B cell (primary cell): ENCODE measurements around the gene B9D2. TPM values are rescaled to one million over a fixed set of nuclear protein-coding genes. Genes with fewer than 3 reads are reported as not detected.
A peak's percentile ranks its signal among the peaks of the same experiment; 100 is the strongest.

Experiments
- ATAC-seq: fragments of 200-7000 bp; cut with Tn5 transposase; one replicate; pipeline ENCODE4 v1.10.0; 2021; ENCODE audit warnings: low read depth, mild to moderate bottlenecking, moderate number of reproducible peaks, moderate library complexity
- CTCF ChIA-PET: fragments of 350-600 bp; sonication (Branson Sonifier 250); formaldehyde crosslinking; loops from one replicate; lab custom pipeline; 2021; ENCODE audit warnings: antibody characterized with exemption, inconsistent platforms; lab: Charles Lee
- POLR2A ChIA-PET: fragments of 350-600 bp; sonication (Branson Sonifier 250); formaldehyde crosslinking; loops from one replicate; lab custom pipeline; 2021; ENCODE audit warnings: antibody characterized with exemption; lab: Charles Lee
- DNase-seq: peaks from one replicate; pipeline ENCODE4 v3.0.0; 2013
- H2AFZ ChIP-seq: 2 replicates; pipeline ENCODE4 v1.6.1; 2012; ENCODE audit warnings: mild to moderate bottlenecking, low read depth, low read length; ENCODE audit not compliant: insufficient read depth, poor library complexity, severe bottlenecking
- H3K27ac ChIP-seq, 2 donors: 1 replicate in 1 of 2; 2 replicates in 1 of 2; pipeline ENCODE4 v1.5.1; 2012 to 2013; ENCODE audit warnings: low read length in 2 of 2, mild to moderate bottlenecking in 2 of 2, moderate library complexity in 1 of 2
- H3K27me3 ChIP-seq, 4 experiments: fragments of 200-600 bp in 1 of 4; sonication (generic) in 1 of 4; replicated peaks in 1 of 4; 1 replicate in 2 of 4; 2 replicates in 2 of 4; pipeline versions ENCODE4 v1.6.1 to v1.7.0; 2013 to 2016; ENCODE audit warnings: low read length in 3 of 4, mild to moderate bottlenecking in 2 of 4, mixed read lengths in 1 of 4, moderate library complexity in 1 of 4; ENCODE audit not compliant: insufficient read depth in 4 of 4, control insufficient read depth in 3 of 4; ENCODE audit errors: control extremely low read depth in 1 of 4
- H3K36me3 ChIP-seq, 2 experiments: replicated peaks in 1 of 2; 1 replicate in 1 of 2; 2 replicates in 1 of 2; pipeline versions ENCODE4 v1.6.1 to v1.7.1; 2013; ENCODE audit warnings: low read length in 1 of 2; ENCODE audit not compliant: insufficient read depth in 2 of 2, control insufficient read depth in 1 of 2; ENCODE audit errors: control extremely low read depth in 1 of 2, extremely low read depth in 1 of 2
- H3K4me1 ChIP-seq, 2 donors: fragments of 200-600 bp in 1 of 2; sonication (generic) in 1 of 2; 1 replicate in 1 of 2; 2 replicates in 1 of 2; pipeline versions ENCODE4 v1.5.1 to v1.6.1; 2013 to 2017; ENCODE audit warnings: low read length in 2 of 2; ENCODE audit not compliant: control insufficient read depth in 2 of 2, insufficient read depth in 2 of 2
- H3K4me2 ChIP-seq: replicated peaks from 2 replicates; pipeline ENCODE3; 2012; ENCODE audit warnings: mild to moderate bottlenecking, low read depth, low read length; ENCODE audit not compliant: poor library complexity, severe bottlenecking
- H3K4me3 ChIP-seq, 5 experiments: fragments of 200-600 bp in 1 of 5; sonication (generic) in 1 of 5; 1 replicate in 3 of 5; 2 replicates in 2 of 5; pipeline versions ENCODE4 v1.5.1 to v1.7.0; 2011 to 2016; ENCODE audit warnings: low read length in 4 of 5, mild to moderate bottlenecking in 4 of 5, low read depth in 2 of 5, control low read depth in 1 of 5, moderate library complexity in 1 of 5; ENCODE audit not compliant: insufficient read depth in 1 of 5; ENCODE audit errors: control extremely low read depth in 1 of 5, extremely low read depth in 1 of 5
- H3K79me2 ChIP-seq: fragments of 200-600 bp; sonication (generic); one replicate; pipeline ENCODE4 v1.6.0; 2016; ENCODE audit warnings: low read length; ENCODE audit not compliant: control insufficient read depth, insufficient read depth
- H3K9ac ChIP-seq: fragments of 200-600 bp; sonication (generic); 2 replicates; pipeline ENCODE4 v1.6.1; 2017; ENCODE audit warnings: mild to moderate bottlenecking, low read length, moderate library complexity
- H3K9me3 ChIP-seq, 3 donors: one replicate each; pipeline versions ENCODE4 v1.6.1 to v1.7.1; 2013; ENCODE audit warnings: low read length in 2 of 3; ENCODE audit not compliant: control insufficient read depth in 2 of 3, insufficient read depth in 1 of 3; ENCODE audit errors: control extremely low read depth in 1 of 3
- H4K20me1 ChIP-seq: 2 replicates; pipeline ENCODE4 v1.6.0; 2012; ENCODE audit warnings: mild to moderate bottlenecking, low read length; ENCODE audit not compliant: insufficient read depth, control insufficient read depth, poor library complexity, severe bottlenecking
- H3K27ac Mint-ChIP-seq: one replicate; pipeline ENCODE4 v1.8.0; 2021; ENCODE audit warnings: mixed read lengths
- H3K27me3 Mint-ChIP-seq: one replicate; pipeline ENCODE4 v1.8.0; 2021; ENCODE audit warnings: mixed read lengths
- H3K4me1 Mint-ChIP-seq: one replicate; pipeline ENCODE4 v1.8.0; 2021; ENCODE audit warnings: mixed read lengths
- H3K4me3 Mint-ChIP-seq: one replicate; pipeline ENCODE4 v1.8.0; 2021; ENCODE audit warnings: mixed read lengths
- H3K9me3 Mint-ChIP-seq: one replicate; pipeline ENCODE4 v1.8.0; 2022; ENCODE audit warnings: mixed read lengths; ENCODE audit not compliant: insufficient read depth
- EZH2 ChIP-seq: IDR thresholded peaks from 2 replicates; pipeline ENCODE4 v1.6.1; 2012; ENCODE audit warnings: borderline replicate concordance, low read depth, mild to moderate bottlenecking, moderate library complexity, low read length; ENCODE audit not compliant: insufficient read depth, poor library complexity, severe bottlenecking
- WGBS: methylation state at CpG from one replicate; pipeline ENCODE4 v1.1.5; 2013; ENCODE audit warnings: missing lambda C conversion rate; ENCODE audit not compliant: insufficient coverage; 5-methylcytosine and 5-hydroxymethylcytosine counted together
- intact Hi-C: fragments of 100-400 bp; cut with micrococcal nuclease; formaldehyde crosslinking; loops from one replicate; pipeline ENCODE4 v1.10.0; 2022
- polyA plus RNA-seq: library from polyadenylated mRNA; depleted of rRNA; stranded (reverse); fragments of >200 nt; gene quantifications from 2 replicates; pipeline ENCODE4 v1.2.3, GENCODE V29; 2012
- total RNA-seq, 2 donors: library from RNA; stranded (reverse); fragments of 120-200 nt in 1 of 2; gene quantifications; 1 replicate in 1 of 2; 2 replicates in 1 of 2; pipeline versions ENCODE4 v1.2.3 to v1.2.4, GENCODE V29; 2013 to 2022
- TF ChIP-seq, protein P1 (sequence below): fragments of 200-600 bp; IDR thresholded peaks from one replicate; pipeline ENCODE4 v1.8.0; 2022; ENCODE audit warnings: antibody characterized with exemption, mild to moderate bottlenecking

B9D2 gene
- total and polyA plus RNA-seq, 2 donors (not counting 1 experiment from before 2014, with no cell fraction given), result 9.9 to 17.5 TPM

DNA sequence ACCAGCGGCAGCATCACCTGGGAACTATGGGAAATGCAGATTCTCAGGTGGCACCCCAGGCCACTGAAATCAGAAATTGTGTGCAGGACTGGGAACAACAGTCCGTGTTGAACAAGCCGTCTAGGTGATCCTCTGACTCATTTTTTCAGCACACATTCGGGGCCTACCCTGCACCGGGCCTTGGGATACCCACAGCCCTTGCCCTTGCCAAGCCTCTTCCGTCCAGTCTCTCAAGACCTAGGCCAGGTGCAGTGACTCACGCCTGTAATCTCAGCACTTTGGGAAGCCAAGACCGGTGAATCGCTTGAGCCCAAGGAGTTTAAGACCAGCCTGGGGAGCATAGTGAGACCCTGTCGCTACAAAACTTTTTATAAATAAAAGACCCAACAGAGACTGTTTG, 28.5 kb downstream of the B9D2 start:
- Mint-ChIP-seq H3K27ac (peak overlapping the region; percentile 50), H3K4me3 (peak overlapping the region; percentile 52), H3K4me1 (peaks cover 39% of the 10 kb centered on the region), H3K27me3 (no peaks in the 10 kb centered on the region), H3K9me3 (no peaks in the 10 kb centered on the region)
- no peaks in the 10 kb centered on the region for H3K27me3 ChIP-seq
- peaks cover 7 to 60% of the 10 kb centered on the region in 2 experiments for H3K36me3 ChIP-seq
- TF ChIP-seq, protein P1, sequence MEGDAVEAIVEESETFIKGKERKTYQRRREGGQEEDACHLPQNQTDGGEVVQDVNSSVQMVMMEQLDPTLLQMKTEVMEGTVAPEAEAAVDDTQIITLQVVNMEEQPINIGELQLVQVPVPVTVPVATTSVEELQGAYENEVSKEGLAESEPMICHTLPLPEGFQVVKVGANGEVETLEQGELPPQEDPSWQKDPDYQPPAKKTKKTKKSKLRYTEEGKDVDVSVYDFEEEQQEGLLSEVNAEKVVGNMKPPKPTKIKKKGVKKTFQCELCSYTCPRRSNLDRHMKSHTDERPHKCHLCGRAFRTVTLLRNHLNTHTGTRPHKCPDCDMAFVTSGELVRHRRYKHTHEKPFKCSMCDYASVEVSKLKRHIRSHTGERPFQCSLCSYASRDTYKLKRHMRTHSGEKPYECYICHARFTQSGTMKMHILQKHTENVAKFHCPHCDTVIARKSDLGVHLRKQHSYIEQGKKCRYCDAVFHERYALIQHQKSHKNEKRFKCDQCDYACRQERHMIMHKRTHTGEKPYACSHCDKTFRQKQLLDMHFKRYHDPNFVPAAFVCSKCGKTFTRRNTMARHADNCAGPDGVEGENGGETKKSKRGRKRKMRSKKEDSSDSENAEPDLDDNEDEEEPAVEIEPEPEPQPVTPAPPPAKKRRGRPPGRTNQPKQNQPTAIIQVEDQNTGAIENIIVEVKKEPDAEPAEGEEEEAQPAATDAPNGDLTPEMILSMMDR, result no peak
- TF ChIP-seq EZH2, result no peak
- 87% methylated on average over 9 of the region's 10 CpGs for WGBS
- H3K27ac ChIP-seq, result peak overlapping the region; percentile 1 to 83
- ChIA-PET CTCF (interaction anchor here (0.9 to 2.9 kb wide), 2 partner anchors 13 to 16 kb away, joined by 3 to 9 read pairs; no protein-coding TSS in a partner anchor), POLR2A (interaction anchor here (0.7 to 1.4 kb wide), 3 partner anchors 8 to 610 kb away, joined by 4 to 7 read pairs (median 5); no protein-coding TSS in a partner anchor)
- no peaks in the 10 kb centered on the region for H3K9me3 ChIP-seq
- H2AFZ ChIP-seq, result no peak overlapping the region
- no peak overlapping the region for H3K9ac ChIP-seq
- DNase-seq (no peak), ATAC-seq (no peak)
- peak overlapping the region; percentile 63 for H3K4me2 ChIP-seq
- H3K79me2 ChIP-seq, result peaks cover 62% of the 10 kb centered on the region
- intact Hi-C loops, result no loop called here
- H4K20me1 ChIP-seq, result peaks cover 66% of the 10 kb centered on the region
- H3K4me3 ChIP-seq, result no peak overlapping the region
- peaks cover 17 to 28% of the 10 kb centered on the region in 2 donors for H3K4me1 ChIP-seq

DNA sequence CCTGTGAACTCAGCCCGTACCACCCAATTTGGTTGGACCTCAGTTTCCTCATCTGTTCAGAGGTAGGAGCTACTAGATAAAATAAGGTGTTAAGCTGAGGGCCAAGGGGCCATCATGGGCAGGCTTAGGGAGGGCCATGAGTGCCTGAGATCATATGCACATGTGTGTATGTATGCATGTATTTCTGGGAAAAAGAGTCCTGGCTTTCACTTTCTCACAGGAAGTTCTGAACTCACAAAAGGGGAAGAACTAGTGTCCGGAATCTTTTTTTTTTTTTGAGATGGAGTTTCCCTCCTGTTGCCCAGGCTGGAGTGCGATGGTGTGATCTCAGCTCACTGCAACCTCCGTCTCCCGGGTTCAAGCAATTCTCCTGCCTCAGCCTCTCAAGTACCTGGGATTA, 29.2 kb downstream of the B9D2 start:
- Mint-ChIP-seq H3K27ac (peak overlapping the region; percentile 59), H3K4me3 (peak overlapping the region; percentile 27), H3K4me1 (peaks cover 39% of the 10 kb centered on the region), H3K9me3 (no peaks in the 10 kb centered on the region), H3K27me3 (no peaks in the 10 kb centered on the region)
- TF ChIP-seq, protein P1, result no peak
- TF ChIP-seq EZH2, result no peak
- Histone ChIP-seq H3K27ac (peak overlapping the region; percentile 47 to 83), H3K9me3 (no peaks in the 10 kb centered on the region), H2AFZ (no peak overlapping the region), H3K9ac (peak overlapping the region; percentile 32), H3K4me1 (peaks cover 23 to 35% of the 10 kb centered on the region in 2 donors), H3K4me3 (no peak overlapping the region), H3K4me2 (peak overlapping the region; percentile 63), H4K20me1 (peaks cover 62% of the 10 kb centered on the region), H3K36me3 (peaks cover 6 to 62% of the 10 kb centered on the region in 2 experiments), H3K27me3 (no peaks in the 10 kb centered on the region), H3K79me2 (peaks cover 55% of the 10 kb centered on the region)
- DNase-seq, result peak; percentile 74
- WGBS, result 27% methylated on average over 1 of the region's 5 CpGs
- POLR2A ChIA-PET, result interaction anchor here (0.5 to 1.4 kb wide), 4 partner anchors 14 to 1528 kb away, joined by 5 to 8 read pairs (median 6); no protein-coding TSS in a partner anchor
- ATAC-seq, result peak; percentile 51
- CTCF ChIA-PET, result interaction anchor here (1.2 to 2.9 kb wide), 3 partner anchors 17 to 27 kb away, joined by 4 to 9 read pairs (median 8); no protein-coding TSS in a partner anchor
- intact Hi-C loops, result no loop called here
